ENCODE data around the gene ATP2B1. TPM values are rescaled to one million over a fixed set of nuclear protein-coding genes. Genes with fewer than 3 reads are reported as not detected.

The ATP2B1 gene
- total RNA-seq, 1 experiment from 2014 or later: 91.2 TPM

GRCh38 chr12:89657066-89657465, 51.6 kb downstream of the ATP2B1 start:
- DNase-seq (ENCODE audit: low read depth): no peak

- no peak for DNase-seq (ENCODE audit: low read depth)
Observed at GRCh38 chr12:89655841-89656240, 52.8 kb downstream of the ATP2B1 start.

DNA sequence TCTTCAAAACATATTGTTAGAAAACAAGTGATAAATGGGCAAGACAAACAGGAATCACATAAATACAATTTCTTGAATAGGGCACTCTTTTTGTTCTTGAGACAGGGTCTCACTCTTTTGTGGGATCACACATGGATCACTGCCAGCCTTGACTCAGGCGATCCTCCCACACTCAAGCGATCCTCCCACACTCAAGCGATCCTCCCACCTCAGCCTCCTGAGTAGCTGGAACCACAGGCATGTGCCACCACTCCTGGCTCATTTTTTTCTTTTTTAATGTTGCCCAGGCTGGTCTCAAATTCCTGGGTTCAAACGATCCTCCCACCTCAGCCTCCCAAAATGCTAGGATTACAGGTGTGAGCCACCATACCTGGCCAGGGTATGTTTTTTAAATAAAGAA, 57.4 kb downstream of the ATP2B1 start:
- no peak for DNase-seq (ENCODE audit: low read depth)

- DNase-seq (ENCODE audit: low read depth): no peak
Observed at GRCh38 chr12:89650239-89650638, 58.4 kb downstream of the ATP2B1 start.

GRCh38 chr12:89649820-89650219, 58.8 kb downstream of the ATP2B1 start:
- DNase-seq (ENCODE audit: low read depth): no peak

- no peak for DNase-seq (ENCODE audit: low read depth)
Observed at GRCh38 chr12:89649139-89649538, 59.5 kb downstream of the ATP2B1 start.

GRCh38 chr12:89648211-89648930, 60.3 kb downstream of the ATP2B1 start:
- DNase-seq (ENCODE audit: low read depth): peak; percentile 75

GRCh38 chr12:89645434-89645833, 63.2 kb downstream of the ATP2B1 start:
- no peak for DNase-seq (ENCODE audit: low read depth)

DNA sequence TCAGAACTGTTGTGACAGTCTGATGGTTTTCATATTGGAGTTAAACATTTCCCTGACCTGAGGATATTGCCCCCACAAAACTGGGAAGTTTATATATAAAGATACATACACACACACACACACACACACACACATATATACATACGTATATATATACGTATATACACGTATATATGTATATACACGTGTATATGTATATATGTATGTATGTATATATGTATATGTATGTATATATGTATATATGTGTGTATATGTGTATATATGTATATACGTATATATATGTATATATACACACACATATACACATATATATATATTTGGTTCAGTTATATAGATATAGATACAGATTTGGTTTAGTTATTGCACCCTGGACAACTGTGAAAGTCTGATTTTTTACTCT, 65.7 kb downstream of the ATP2B1 start:
- DNase-seq (ENCODE audit: low read depth): no peak

- no peak for DNase-seq (ENCODE audit: low read depth)
Observed at GRCh38 chr12:89636776-89637160, 71.9 kb downstream of the ATP2B1 start.

GRCh38 chr12:89636052-89636775, 72.4 kb downstream of the ATP2B1 start:
- no peak for DNase-seq (ENCODE audit: low read depth)

DNA sequence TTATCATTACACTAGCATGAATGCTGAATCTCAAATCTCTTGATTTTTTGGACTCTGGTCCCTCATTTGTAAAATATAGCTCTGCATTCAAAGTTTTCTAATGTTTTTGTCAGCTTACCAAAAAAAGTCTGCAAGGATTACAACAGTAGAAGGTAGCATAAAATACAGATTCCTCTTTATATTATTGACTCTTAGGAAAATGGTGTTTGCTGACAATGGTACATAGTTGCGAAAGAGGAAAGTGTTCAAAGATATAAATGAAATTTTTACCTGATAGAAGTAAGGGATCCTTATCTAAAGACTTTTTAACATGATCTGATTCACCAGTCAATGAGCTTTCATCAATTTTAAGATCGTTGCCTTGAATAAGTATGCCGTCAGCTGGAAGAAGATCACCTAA, 74.1 kb downstream of the ATP2B1 start:
- no peak for DNase-seq (ENCODE audit: low read depth)

GRCh38 chr12:89632778-89633177, 75.9 kb downstream of the ATP2B1 start:
- no peak for DNase-seq (ENCODE audit: low read depth)

DNA sequence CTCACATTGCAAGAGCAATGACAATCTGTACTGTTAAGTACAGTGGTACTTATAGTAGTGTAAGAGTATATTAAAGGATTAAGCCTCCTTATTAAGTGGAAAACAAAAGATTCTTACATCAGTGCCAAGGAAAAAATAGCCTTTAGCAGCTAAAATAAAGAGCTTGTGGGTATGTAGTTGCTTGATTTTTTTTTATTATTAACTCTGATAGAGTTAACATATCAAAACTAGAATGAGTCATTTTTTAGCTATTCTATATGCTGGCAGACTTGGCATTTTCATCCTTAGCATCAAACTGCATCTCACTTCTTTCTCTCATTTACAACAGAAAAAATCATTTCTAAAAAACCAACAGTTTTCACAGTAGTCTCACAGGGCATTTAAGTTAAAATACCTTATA, 86.5 kb downstream of the ATP2B1 start:
- no peak for DNase-seq (ENCODE audit: low read depth)

- DNase-seq (ENCODE audit: low read depth): no peak
Observed at GRCh38 chr12:89621521-89621920, 87.1 kb downstream of the ATP2B1 start.

GRCh38 chr12:89619764-89620163, 88.9 kb downstream of the ATP2B1 start:
- DNase-seq (ENCODE audit: low read depth): no peak

GRCh38 chr12:89618113-89618862, 90.3 kb downstream of the ATP2B1 start:
- DNase-seq (ENCODE audit: low read depth): no peak

DNA sequence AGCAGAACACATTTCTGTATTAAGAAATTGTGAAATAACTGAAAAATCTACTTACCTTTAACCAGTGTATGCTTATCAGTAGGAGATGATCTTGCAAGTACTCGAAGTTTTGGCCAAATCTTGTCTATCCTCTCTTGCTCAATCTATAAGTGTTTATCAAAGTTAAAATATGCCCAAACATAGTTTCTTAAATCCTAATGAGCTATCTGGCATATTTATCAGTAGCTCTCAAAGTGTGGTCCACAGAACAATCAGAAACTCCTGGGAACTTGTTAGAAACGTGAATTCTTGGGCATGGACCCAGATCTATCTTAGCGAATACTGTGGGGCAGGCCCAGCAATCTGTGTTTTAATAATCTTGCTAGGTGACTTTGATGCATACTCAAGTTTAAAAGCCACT, 98.3 kb downstream of the ATP2B1 start:
- no peak for DNase-seq (ENCODE audit: low read depth)

GRCh38 chr12:89603678-89604077, 105.0 kb downstream of the ATP2B1 start:
- no peak for DNase-seq (ENCODE audit: low read depth)

GRCh38 chr12:89597770-89598169, 110.9 kb downstream of the ATP2B1 start:
- DNase-seq (ENCODE audit: low read depth): no peak

GRCh38 chr12:89597210-89597609, 111.4 kb downstream of the ATP2B1 start:
- DNase-seq (ENCODE audit: low read depth): no peak

DNA sequence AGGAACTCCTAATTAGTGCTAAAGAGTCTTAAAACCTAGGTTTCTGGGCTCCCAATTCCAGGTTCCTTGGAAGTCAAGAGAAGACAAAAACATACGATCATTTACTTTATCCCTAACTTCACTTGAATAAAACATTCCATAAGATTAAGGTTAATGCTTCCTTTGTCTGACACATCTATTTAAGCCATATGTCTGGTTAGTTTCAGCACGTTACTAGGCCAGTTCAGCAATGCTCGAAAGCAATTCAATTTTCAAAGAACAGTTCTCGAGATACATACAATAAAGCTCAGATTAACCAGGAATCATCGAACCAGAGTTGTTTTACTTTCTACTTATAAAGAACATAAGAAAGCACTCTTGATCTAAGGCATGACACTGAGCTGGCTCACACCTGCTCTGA, 114.8 kb downstream of the ATP2B1 start:
- no peak for DNase-seq (ENCODE audit: low read depth)

GRCh38 chr12:89593233-89593632, 115.4 kb downstream of the ATP2B1 start:
- DNase-seq (ENCODE audit: low read depth): no peak

Data from RPMI7951 (cell line).